ENCODE data around the gene CACNB2.

CACNB2 gene

GRCh38 chr10:18236756-18237155 lies 96.5 kb downstream of the CACNB2 start:
- no peak for DNase-seq

- peak in 1 of 2 experiments; percentile 32 for DNase-seq
These were observed 98.8 kb downstream of the CACNB2 start for GRCh38 chr10:18238870-18239485.

GRCh38 chr10:18240185-18240882 lies 100.1 kb downstream of the CACNB2 start:
- DNase-seq = no peak

- no peak for DNase-seq
These were observed 106.7 kb downstream of the CACNB2 start for GRCh38 chr10:18246967-18247366.

GRCh38 chr10:18252086-18252485 lies 111.9 kb downstream of the CACNB2 start:
- DNase-seq = no peak

- DNase-seq = no peak
These were observed 113.9 kb downstream of the CACNB2 start for GRCh38 chr10:18254086-18254485.

- DNase-seq = no peak
These were observed 114.5 kb downstream of the CACNB2 start for GRCh38 chr10:18254692-18255091.

GRCh38 chr10:18260310-18260922 lies 120.2 kb downstream of the CACNB2 start:
- DNase-seq = no peak

- no peak for DNase-seq
These were observed 120.9 kb downstream of the CACNB2 start for GRCh38 chr10:18261063-18261610.

GRCh38 chr10:18261768-18262231 lies 121.6 kb downstream of the CACNB2 start:
- DNase-seq = no peak

- no peak for DNase-seq
These were observed 124.3 kb downstream of the CACNB2 start for GRCh38 chr10:18264466-18265050.

GRCh38 chr10:18268005-18268404 lies 127.8 kb downstream of the CACNB2 start:
- no peak for DNase-seq

GRCh38 chr10:18271491-18271890 lies 131.3 kb downstream of the CACNB2 start:
- DNase-seq = no peak

- DNase-seq = no peak
These were observed 132.8 kb downstream of the CACNB2 start for GRCh38 chr10:18273039-18273438.

- no peak for DNase-seq
These were observed 138.0 kb downstream of the CACNB2 start for GRCh38 chr10:18278181-18278580.

- DNase-seq = no peak
These were observed 138.9 kb downstream of the CACNB2 start for GRCh38 chr10:18279173-18279572.

- DNase-seq = no peak
These were observed 141.9 kb downstream of the CACNB2 start for GRCh38 chr10:18282094-18282493.

- no peak for DNase-seq
These were observed 150.6 kb downstream of the CACNB2 start for GRCh38 chr10:18290651-18291313.

GRCh38 chr10:18293536-18294510 lies 153.6 kb downstream of the CACNB2 start:
- no peak for DNase-seq

- DNase-seq = no peak
These were observed 154.4 kb downstream of the CACNB2 start for GRCh38 chr10:18294633-18295032.

GRCh38 chr10:18297659-18298058 lies 157.4 kb downstream of the CACNB2 start:
- no peak for DNase-seq

- no peak for DNase-seq
These were observed 158.0 kb downstream of the CACNB2 start for GRCh38 chr10:18298256-18298655.

Data from NCI-H446 (cell line).